GM23338 (cell line): Measurements from ENCODE around the gene APP. TPM values are rescaled to one million over a fixed set of nuclear protein-coding genes. Genes with fewer than 3 reads are reported as not detected.

Experiments
- ATAC-seq: fragments of 200-7000 bp; cut with Tn5 transposase; 3 replicates; pipeline ENCODE4 v1.9.1; 2020
- DNase-seq: peaks from one replicate; pipeline ENCODE4 v3.0.0-alpha.2; 2015; ENCODE audit warnings: low spot score
- H2AFZ ChIP-seq: fragments of 200-600 bp; sonication (generic); 2 replicates; pipeline ENCODE4 v1.8.0; 2016; ENCODE audit warnings: antibody characterized with exemption, mild to moderate bottlenecking, moderate library complexity
- H3F3A ChIP-seq: fragments of 200-600 bp; sonication (generic); replicated peaks from 2 replicates; pipeline ENCODE4 v1.8.0; 2017; ENCODE audit warnings: antibody characterized with exemption, mixed run types, low read depth
- H3K27ac ChIP-seq: fragments of 200-600 bp; sonication (generic); 2 replicates; pipeline ENCODE4 v1.6.1; 2016; ENCODE audit warnings: low read depth
- H3K27me3 ChIP-seq: fragments of 200-600 bp; sonication (generic); 2 replicates; pipeline ENCODE4 v1.8.0; 2016; ENCODE audit warnings: mild to moderate bottlenecking, mixed run types, moderate library complexity; ENCODE audit not compliant: insufficient read depth
- H3K36me3 ChIP-seq: fragments of 200-600 bp; sonication (generic); 2 replicates; pipeline ENCODE4 v1.8.0; 2016; ENCODE audit warnings: mild to moderate bottlenecking; ENCODE audit not compliant: insufficient read depth
- H3K4me1 ChIP-seq: fragments of 200-600 bp; sonication (generic); 2 replicates; pipeline ENCODE4 v1.8.0; 2016; ENCODE audit warnings: mild to moderate bottlenecking, moderate library complexity; ENCODE audit not compliant: insufficient read depth
- H3K4me2 ChIP-seq: fragments of 200-600 bp; sonication (generic); 2 replicates; pipeline ENCODE4 v1.7.1; 2017; ENCODE audit warnings: mixed run types
- H3K4me3 ChIP-seq: fragments of 200-600 bp; sonication (generic); 2 replicates; pipeline ENCODE4 v1.6.1; 2016; ENCODE audit warnings: mixed run types
- H3K79me2 ChIP-seq: fragments of 200-600 bp; sonication (generic); replicated peaks from 2 replicates; pipeline ENCODE4 v1.8.0; 2017; ENCODE audit warnings: mild to moderate bottlenecking; ENCODE audit not compliant: insufficient read depth
- H3K9me2 ChIP-seq: fragments of 200-600 bp; sonication (generic); 2 replicates; pipeline ENCODE4 v1.8.0; 2017; ENCODE audit not compliant: insufficient read depth
- H4K20me1 ChIP-seq: fragments of 200-600 bp; sonication (generic); replicated peaks from 2 replicates; pipeline ENCODE4 v1.8.0; 2017; ENCODE audit warnings: mild to moderate bottlenecking; ENCODE audit not compliant: insufficient read depth
- H3K27ac Mint-ChIP-seq: 2 replicates; pipeline ENCODE4 v1.8.0; 2020; ENCODE audit warnings: inconsistent platforms, mild to moderate bottlenecking, moderate library complexity, mixed read lengths
- H3K27me3 Mint-ChIP-seq: 3 replicates; pipeline ENCODE4 v1.8.0; 2022; ENCODE audit warnings: low read depth, mild to moderate bottlenecking, moderate library complexity, mixed read lengths, inconsistent platforms; ENCODE audit not compliant: insufficient read depth, poor library complexity
- H3K36me3 Mint-ChIP-seq: 3 replicates; pipeline ENCODE4 v1.8.0; 2021; ENCODE audit warnings: low read depth, mild to moderate bottlenecking, inconsistent platforms, moderate library complexity, mixed read lengths
- H3K4me1 Mint-ChIP-seq: 3 replicates; pipeline ENCODE4 v1.8.0; 2020; ENCODE audit warnings: mild to moderate bottlenecking, inconsistent platforms, mixed read lengths
- H3K4me3 Mint-ChIP-seq: 3 replicates; pipeline ENCODE4 v1.8.0; 2021; ENCODE audit warnings: moderate library complexity, mild to moderate bottlenecking, inconsistent platforms, mixed read lengths
- H3K9me3 Mint-ChIP-seq: 3 replicates; pipeline ENCODE4 v1.8.0; 2020; ENCODE audit warnings: moderate library complexity, mild to moderate bottlenecking, inconsistent platforms, mixed read lengths
- CREB1 ChIP-seq: fragments of 250-450 bp; sonication (Bioruptor Pico); IDR thresholded peaks from 2 replicates; pipeline ENCODE4 v1.5.0; 2020; ENCODE audit warnings: low read depth, mild to moderate bottlenecking, moderate library complexity
- CTCF ChIP-seq, 2 experiments: fragments of 200-600 bp in 1 of 2; sonication (generic) in 1 of 2; conservative IDR thresholded peaks; 2 replicates each; pipeline versions ENCODE4 v1.5.1 to v1.6.1; 2016 to 2017; ENCODE audit warnings: antibody characterized with exemption in 2 of 2, low read depth in 2 of 2, mild to moderate bottlenecking in 2 of 2, moderate library complexity in 1 of 2
- ETS1 ChIP-seq: IDR thresholded peaks from 2 replicates; pipeline ENCODE4 v1.6.1; 2016; ENCODE audit warnings: antibody characterized with exemption
- EZH2 ChIP-seq: fragments of 200-600 bp; sonication (generic); IDR thresholded peaks from one replicate; pipeline ENCODE4 v1.8.0; 2017; ENCODE audit warnings: antibody characterized with exemption, mild to moderate bottlenecking, low read depth; ENCODE audit not compliant: unreplicated experiment
- EZH2phosphoT487 ChIP-seq: fragments of 200-600 bp; sonication (generic); IDR thresholded peaks from one replicate; pipeline ENCODE4 v1.8.1; 2018; ENCODE audit warnings: antibody characterized with exemption; ENCODE audit not compliant: unreplicated experiment
- JUNB ChIP-seq: IDR thresholded peaks from one replicate; pipeline ENCODE4 v1.6.1; 2016; ENCODE audit warnings: antibody characterized with exemption; ENCODE audit not compliant: unreplicated experiment
- NANOG ChIP-seq: IDR thresholded peaks from 2 replicates; pipeline ENCODE4 v1.6.1; 2016; ENCODE audit warnings: antibody characterized with exemption, borderline replicate concordance
- POLR2AphosphoS5 ChIP-seq: IDR thresholded peaks from 2 replicates; pipeline ENCODE4 v1.6.1; 2016; ENCODE audit warnings: antibody characterized with exemption, low read depth
- STAT1 ChIP-seq: IDR thresholded peaks from one replicate; pipeline ENCODE4 v1.6.1; 2016; ENCODE audit warnings: antibody characterized with exemption; ENCODE audit not compliant: unreplicated experiment
- ZNF114 ChIP-seq: fragments of 250-450 bp; sonication (Bioruptor Pico); IDR thresholded peaks from 2 replicates; pipeline ENCODE4 v1.5.0; 2020; ENCODE audit warnings: mild to moderate bottlenecking, moderate library complexity
- ZNF331 ChIP-seq: fragments of 250-450 bp; sonication (Bioruptor Pico); IDR thresholded peaks from 2 replicates; pipeline ENCODE4 v1.5.0; 2020; ENCODE audit warnings: low read depth, mild to moderate bottlenecking, moderate library complexity
- ZNF462 ChIP-seq: fragments of 250-450 bp; sonication (Bioruptor Pico); IDR thresholded peaks from 2 replicates; pipeline ENCODE4 v1.5.0; 2020; ENCODE audit warnings: mild to moderate bottlenecking, moderate library complexity
- polyA plus RNA-seq: library from polyadenylated mRNA; unstranded; fragments of >200 nt; fragmentation: Nextera tagmentation; extraction: Ambion mirVana; gene quantifications from 2 replicates; pipeline ENCODE4 v1.2.1, GENCODE V29; 2016
- total RNA-seq: library from RNA; depleted of rRNA; stranded (reverse); fragments of >200 nt; shearing (Covaris generic); gene quantifications from 2 replicates; pipeline ENCODE4 v1.2.3, GENCODE V29; 2014
- TF ChIP-seq, protein P1 (sequence below): IDR thresholded peaks from one replicate; pipeline ENCODE4 v1.6.1; 2018; ENCODE audit warnings: antibody characterized with exemption; ENCODE audit not compliant: unreplicated experiment

The APP gene
- total and polyA plus RNA-seq, 2 experiments from 2014 or later, result 69.4 to 444 TPM

GRCh38 chr21:26085127-26085526 is 85.4 kb downstream of the APP start:
- Histone ChIP-seq H3K4me1 (peaks cover 31% of the 10 kb centered on the region), H3K36me3 (0 out of 2 replicates have a peak, but pooled peaks cover 4% of the 10 kb centered on the region), H2AFZ (no peak overlapping the region), H3K4me2 (no peak overlapping the region), H3K79me2 (peaks cover 75% of the 10 kb centered on the region), H3K4me3 (no peak overlapping the region), H3K9me2 (0 out of 2 replicates have a peak, but pooled peaks cover 5% of the 10 kb centered on the region), H3K27me3 (no peaks in the 10 kb centered on the region), H4K20me1 (no peaks in the 10 kb centered on the region), H3K27ac (peak overlapping the region; percentile 70), H3F3A (peaks cover 5% of the 10 kb centered on the region; the same call in 1 of the 2 replicates)
- H3K4me3 Mint-ChIP-seq, result no peak overlapping the region
- peaks cover 51% of the 10 kb centered on the region for H3K36me3 Mint-ChIP-seq
- peaks cover 64% of the 10 kb centered on the region for H3K4me1 Mint-ChIP-seq
- DNase-seq (no peak), ATAC-seq (no peak)
- peaks cover 4% of the 10 kb centered on the region for H3K27me3 Mint-ChIP-seq
- H3K27ac Mint-ChIP-seq, result no peak overlapping the region
- no peaks in the 10 kb centered on the region for H3K9me3 Mint-ChIP-seq
- no peak for TF ChIP-seq STAT1
- TF ChIP-seq JUNB, result no peak
- no peak for TF ChIP-seq ZNF114
- TF ChIP-seq ZNF462 (CRISPR knock-in tag), result no peak
- TF ChIP-seq EZH2, result no peak
- no peak for TF ChIP-seq ETS1
- no peak for TF ChIP-seq CTCF (conservative IDR thresholded peaks at IDR 0.05; ENCODE audit: low read depth in 2 of 2)
- no peak for TF ChIP-seq ZNF331 (CRISPR knock-in tag)
- no peak for TF ChIP-seq POLR2AphosphoS5
- TF ChIP-seq EZH2phosphoT487, result no peak
- no peak for TF ChIP-seq NANOG
- TF ChIP-seq, protein P1, sequence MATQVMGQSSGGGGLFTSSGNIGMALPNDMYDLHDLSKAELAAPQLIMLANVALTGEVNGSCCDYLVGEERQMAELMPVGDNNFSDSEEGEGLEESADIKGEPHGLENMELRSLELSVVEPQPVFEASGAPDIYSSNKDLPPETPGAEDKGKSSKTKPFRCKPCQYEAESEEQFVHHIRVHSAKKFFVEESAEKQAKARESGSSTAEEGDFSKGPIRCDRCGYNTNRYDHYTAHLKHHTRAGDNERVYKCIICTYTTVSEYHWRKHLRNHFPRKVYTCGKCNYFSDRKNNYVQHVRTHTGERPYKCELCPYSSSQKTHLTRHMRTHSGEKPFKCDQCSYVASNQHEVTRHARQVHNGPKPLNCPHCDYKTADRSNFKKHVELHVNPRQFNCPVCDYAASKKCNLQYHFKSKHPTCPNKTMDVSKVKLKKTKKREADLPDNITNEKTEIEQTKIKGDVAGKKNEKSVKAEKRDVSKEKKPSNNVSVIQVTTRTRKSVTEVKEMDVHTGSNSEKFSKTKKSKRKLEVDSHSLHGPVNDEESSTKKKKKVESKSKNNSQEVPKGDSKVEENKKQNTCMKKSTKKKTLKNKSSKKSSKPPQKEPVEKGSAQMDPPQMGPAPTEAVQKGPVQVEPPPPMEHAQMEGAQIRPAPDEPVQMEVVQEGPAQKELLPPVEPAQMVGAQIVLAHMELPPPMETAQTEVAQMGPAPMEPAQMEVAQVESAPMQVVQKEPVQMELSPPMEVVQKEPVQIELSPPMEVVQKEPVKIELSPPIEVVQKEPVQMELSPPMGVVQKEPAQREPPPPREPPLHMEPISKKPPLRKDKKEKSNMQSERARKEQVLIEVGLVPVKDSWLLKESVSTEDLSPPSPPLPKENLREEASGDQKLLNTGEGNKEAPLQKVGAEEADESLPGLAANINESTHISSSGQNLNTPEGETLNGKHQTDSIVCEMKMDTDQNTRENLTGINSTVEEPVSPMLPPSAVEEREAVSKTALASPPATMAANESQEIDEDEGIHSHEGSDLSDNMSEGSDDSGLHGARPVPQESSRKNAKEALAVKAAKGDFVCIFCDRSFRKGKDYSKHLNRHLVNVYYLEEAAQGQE, result no peak
- TF ChIP-seq CREB1 (CRISPR knock-in tag), result no peak
